Measurements from ENCODE around the gene TENM3. TPM values are rescaled to one million over a fixed set of nuclear protein-coding genes. Genes with fewer than 3 reads are reported as not detected.
"Not testable (repeated sequence)": the region's sequence is repeated elsewhere in the genome, so short reads cannot be mapped to it uniquely, and the experiment has no call there.

TENM3 gene
- polyA plus RNA-seq (2013, experiment 1 of 2), result 20.7 TPM
- 20.5 TPM for polyA plus RNA-seq (2013, experiment 2 of 2)

GRCh38 chr4:182243204-182243603, at the start of gene TENM3:
Gene TENM3 (plus strand): TSS chr4:182243402. CDS start chr4:182324021, 80,619 bp downstream.
- WGBS (ENCODE audit: extremely low coverage, insufficient coverage, low lambda C conversion rate), result no CpG with 5 or more reads among the region's 8 CpGs
- H3K4me3 ChIP-seq (ENCODE audit: low read length), result not testable (repeated sequence)
- H3K27ac ChIP-seq (ENCODE audit: low read depth, low read length), result peak within 1 kb of the TSS; percentile 48

GRCh38 chr4:182194091-182194824, 48.9 kb upstream of the TENM3 start:
- Histone ChIP-seq H2BK5ac (ENCODE audit: low read length) (no peak overlapping the region), H3K4me1 (ENCODE audit: control insufficient read depth, low read depth, low read length) (peaks cover 13% of the 10 kb centered on the region), H3K4ac (ENCODE audit: low read depth, low read length) (no peak overlapping the region), H3K4me2 (ENCODE audit: low read length) (no peak overlapping the region), H3K79me2 (ENCODE audit: control insufficient read depth, insufficient read depth, low read length) (peaks cover 12% of the 10 kb centered on the region), H3K9ac (ENCODE audit: low read length) (no peak overlapping the region), H3K18ac (ENCODE audit: low read length) (no peak overlapping the region), H3K27me3 (ENCODE audit: insufficient read depth, low read length, poor library complexity) (no peaks in the 10 kb centered on the region), H2BK120ac (ENCODE audit: low read depth, low read length) (no peak overlapping the region), H4K5ac (ENCODE audit: low read length) (no peak overlapping the region), H2AK5ac (ENCODE audit: low read length) (no peak overlapping the region), H3K56ac (ENCODE audit: low read length) (no peak overlapping the region), H3K4me3 (ENCODE audit: low read length) (no peak overlapping the region), H3K27ac (ENCODE audit: low read depth, low read length) (no peak overlapping the region), H3K36me3 (ENCODE audit: control insufficient read depth, insufficient read depth, low read length) (no peaks in the 10 kb centered on the region), H3K23ac (ENCODE audit: low read length) (no peak overlapping the region), H4K8ac (ENCODE audit: low read depth, low read length) (no peak overlapping the region), H2BK15ac (replicated peaks; ENCODE audit: low read depth) (no peak overlapping the region), H3K79me1 (ENCODE audit: low read length) (peaks cover 10% of the 10 kb centered on the region)
- DNase-seq, result no peak
- no CpG with 5 or more reads among the region's 15 CpGs for WGBS (ENCODE audit: extremely low coverage, insufficient coverage, low lambda C conversion rate)

More at GRCh38 chr4:182243204-182243603, at the start of gene TENM3:
- H2BK5ac ChIP-seq (ENCODE audit: low read length), result peak within 1 kb of the TSS; percentile 20
- not testable (repeated sequence) for H3K79me2 ChIP-seq (ENCODE audit: control insufficient read depth, insufficient read depth, low read length); H3K4me2 ChIP-seq (ENCODE audit: low read length); H4K8ac ChIP-seq (ENCODE audit: low read depth, low read length); H3K36me3 ChIP-seq (ENCODE audit: control insufficient read depth, insufficient read depth, low read length); H4K5ac ChIP-seq (ENCODE audit: low read length); H3K27me3 ChIP-seq (ENCODE audit: insufficient read depth, low read length, poor library complexity); DNase-seq; H3K23ac ChIP-seq (ENCODE audit: low read length); H3K79me1 ChIP-seq (ENCODE audit: low read length); H3K56ac ChIP-seq (ENCODE audit: low read length); H3K9ac ChIP-seq (ENCODE audit: low read length); H2BK120ac ChIP-seq (ENCODE audit: low read depth, low read length)
- peak within 1 kb of the TSS; percentile 94 for H3K4ac ChIP-seq (ENCODE audit: low read depth, low read length)
- peak within 1 kb of the TSS; percentile 19 for H2BK15ac ChIP-seq (replicated peaks; ENCODE audit: low read depth)
- H3K4me1 ChIP-seq (ENCODE audit: control insufficient read depth, low read depth, low read length), result peaks cover 16% of the 10 kb centered on the region
- peak within 1 kb of the TSS; percentile 20 for H2AK5ac ChIP-seq (ENCODE audit: low read length)
- H3K18ac ChIP-seq (ENCODE audit: low read length), result peak within 1 kb of the TSS; percentile 81

GRCh38 chr4:182197611-182198010, 45.6 kb upstream of the TENM3 start:
- Histone ChIP-seq H2BK120ac (ENCODE audit: low read depth, low read length) (no peak overlapping the region), H3K27ac (ENCODE audit: low read depth, low read length) (no peak overlapping the region), H4K5ac (ENCODE audit: low read length) (no peak overlapping the region), H3K4me3 (ENCODE audit: low read length) (no peak overlapping the region), H3K23ac (ENCODE audit: low read length) (no peak overlapping the region), H3K36me3 (ENCODE audit: control insufficient read depth, insufficient read depth, low read length) (no peaks in the 10 kb centered on the region), H3K18ac (ENCODE audit: low read length) (no peak overlapping the region), H3K79me1 (ENCODE audit: low read length) (peaks cover 10% of the 10 kb centered on the region), H4K8ac (ENCODE audit: low read depth, low read length) (no peak overlapping the region), H3K79me2 (ENCODE audit: control insufficient read depth, insufficient read depth, low read length) (peaks cover 10% of the 10 kb centered on the region), H2AK5ac (ENCODE audit: low read length) (no peak overlapping the region), H2BK5ac (ENCODE audit: low read length) (no peak overlapping the region), H3K9ac (ENCODE audit: low read length) (no peak overlapping the region), H3K4me2 (ENCODE audit: low read length) (no peak overlapping the region), H3K27me3 (ENCODE audit: insufficient read depth, low read length, poor library complexity) (no peaks in the 10 kb centered on the region), H3K4me1 (ENCODE audit: control insufficient read depth, low read depth, low read length) (peaks cover 13% of the 10 kb centered on the region), H3K4ac (ENCODE audit: low read depth, low read length) (no peak overlapping the region), H2BK15ac (replicated peaks; ENCODE audit: low read depth) (no peak overlapping the region), H3K56ac (ENCODE audit: low read length) (no peak overlapping the region)
- no CpG with 5 or more reads among the region's 9 CpGs for WGBS (ENCODE audit: extremely low coverage, insufficient coverage, low lambda C conversion rate)
- DNase-seq, result peak; percentile 74

- Histone ChIP-seq H3K4ac (ENCODE audit: low read depth, low read length) (no peak overlapping the region), H3K56ac (ENCODE audit: low read length) (no peak overlapping the region), H3K27ac (ENCODE audit: low read depth, low read length) (no peak overlapping the region)
Measured at GRCh38 chr4:182201871-182202270, 41.3 kb upstream of the TENM3 start.

GRCh38 chr4:182202650-182203049, 40.6 kb upstream of the TENM3 start:
- Histone ChIP-seq H3K27ac (ENCODE audit: low read depth, low read length) (no peak overlapping the region), H3K79me1 (ENCODE audit: low read length) (peaks cover 9% of the 10 kb centered on the region), H3K9ac (ENCODE audit: low read length) (no peak overlapping the region), H3K56ac (ENCODE audit: low read length) (no peak overlapping the region), H3K4me3 (ENCODE audit: low read length) (no peak overlapping the region), H3K79me2 (ENCODE audit: control insufficient read depth, insufficient read depth, low read length) (peaks cover 4% of the 10 kb centered on the region), H3K4me2 (ENCODE audit: low read length) (no peak overlapping the region), H2BK15ac (replicated peaks; ENCODE audit: low read depth) (no peak overlapping the region), H2BK5ac (ENCODE audit: low read length) (no peak overlapping the region), H3K18ac (ENCODE audit: low read length) (no peak overlapping the region), H2BK120ac (ENCODE audit: low read depth, low read length) (no peak overlapping the region), H4K5ac (ENCODE audit: low read length) (no peak overlapping the region), H2AK5ac (ENCODE audit: low read length) (no peak overlapping the region), H3K4ac (ENCODE audit: low read depth, low read length) (no peak overlapping the region), H3K23ac (ENCODE audit: low read length) (no peak overlapping the region), H3K36me3 (ENCODE audit: control insufficient read depth, insufficient read depth, low read length) (no peaks in the 10 kb centered on the region), H3K27me3 (ENCODE audit: insufficient read depth, low read length, poor library complexity) (no peaks in the 10 kb centered on the region), H3K4me1 (ENCODE audit: control insufficient read depth, low read depth, low read length) (peaks cover 3% of the 10 kb centered on the region), H4K8ac (ENCODE audit: low read depth, low read length) (no peak overlapping the region)
- WGBS (ENCODE audit: extremely low coverage, insufficient coverage, low lambda C conversion rate), result no CpG with 5 or more reads among the region's 8 CpGs
- DNase-seq, result no peak

More at GRCh38 chr4:182201871-182202270, 41.3 kb upstream of the TENM3 start:
- Histone ChIP-seq H4K5ac (ENCODE audit: low read length) (no peak overlapping the region), H3K4me3 (ENCODE audit: low read length) (no peak overlapping the region), H2BK120ac (ENCODE audit: low read depth, low read length) (no peak overlapping the region), H2BK5ac (ENCODE audit: low read length) (no peak overlapping the region), H3K79me2 (ENCODE audit: control insufficient read depth, insufficient read depth, low read length) (peaks cover 4% of the 10 kb centered on the region), H3K27me3 (ENCODE audit: insufficient read depth, low read length, poor library complexity) (no peaks in the 10 kb centered on the region), H4K8ac (ENCODE audit: low read depth, low read length) (no peak overlapping the region), H3K9ac (ENCODE audit: low read length) (no peak overlapping the region), H3K4me2 (ENCODE audit: low read length) (no peak overlapping the region), H3K23ac (ENCODE audit: low read length) (no peak overlapping the region), H2BK15ac (replicated peaks; ENCODE audit: low read depth) (no peak overlapping the region), H2AK5ac (ENCODE audit: low read length) (no peak overlapping the region), H3K4me1 (ENCODE audit: control insufficient read depth, low read depth, low read length) (peaks cover 5% of the 10 kb centered on the region), H3K18ac (ENCODE audit: low read length) (no peak overlapping the region), H3K79me1 (ENCODE audit: low read length) (peaks cover 9% of the 10 kb centered on the region), H3K36me3 (ENCODE audit: control insufficient read depth, insufficient read depth, low read length) (no peaks in the 10 kb centered on the region)
- no CpG with 5 or more reads among the region's 3 CpGs for WGBS (ENCODE audit: extremely low coverage, insufficient coverage, low lambda C conversion rate)
- DNase-seq, result no peak

Data from mesendoderm (in vitro differentiated cells).